Measurements from ENCODE around the gene HBB. TPM values are rescaled to one million over a fixed set of nuclear protein-coding genes. Genes with fewer than 3 reads are reported as not detected.

The HBB gene
- total and polyA plus RNA-seq, 5 donors = 3.0 to 190 (median 89.7) TPM

DNA sequence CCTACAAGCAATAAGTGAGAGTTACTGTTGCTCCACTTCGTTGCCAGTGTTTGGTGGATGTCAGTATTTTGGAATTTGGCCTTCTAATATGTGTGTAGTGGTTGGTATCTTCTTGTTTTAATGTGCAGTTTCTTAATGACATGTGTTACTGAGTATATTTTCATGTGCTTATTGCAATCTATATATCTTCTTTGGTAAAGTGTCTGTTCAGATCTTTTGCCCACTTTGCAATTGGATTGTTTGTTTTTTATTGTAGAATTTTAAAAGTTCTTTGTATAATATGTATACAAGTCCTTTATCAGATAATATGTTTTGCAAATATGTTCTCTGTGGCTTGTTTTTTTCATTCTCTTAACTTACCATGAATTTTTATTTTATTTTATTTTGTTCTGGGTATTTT, 34.1 kb downstream of the HBB start:
- H3K27ac ChIP-seq (ENCODE audit: low read length) = no peak overlapping the region
- ATAC-seq (no peak), DNase-seq (no peak)
- H3K4me3 ChIP-seq (ENCODE audit: low read length) = no peak overlapping the region
- no peaks in the 10 kb centered on the region for H3K9me3 ChIP-seq (ENCODE audit: control insufficient read depth, low read length)
- no peaks in the 10 kb centered on the region for H3K4me1 ChIP-seq (ENCODE audit: control insufficient read depth, insufficient read depth, low read length)
- H3K27me3 ChIP-seq (ENCODE audit: control insufficient read depth, insufficient read depth) = no peaks in the 10 kb centered on the region
- intact Hi-C loops (cut with DNase I) = no loop called here
- WGBS = 0% methylated on average over 1 of the region's 1 CpG

- Histone ChIP-seq H3K4me3 (ENCODE audit: low read length) (no peak overlapping the region), H3K27me3 (ENCODE audit: control insufficient read depth, insufficient read depth) (no peaks in the 10 kb centered on the region), H3K27ac (ENCODE audit: low read length) (no peak overlapping the region), H3K4me1 (ENCODE audit: control insufficient read depth, insufficient read depth, low read length) (no peaks in the 10 kb centered on the region), H3K9me3 (ENCODE audit: control insufficient read depth, low read length) (no peaks in the 10 kb centered on the region)
- ATAC-seq (no peak), DNase-seq (no peak)
- WGBS = 76% methylated on average over 2 of the region's 2 CpGs
- intact Hi-C loops (cut with DNase I) = no loop called here
Observed at GRCh38 chr11:5188201-5188600, 38.7 kb downstream of the HBB start.

GRCh38 chr11:5178046-5178837, 48.6 kb downstream of the HBB start:
- intact Hi-C loops (cut with DNase I) = no loop called here

More at GRCh38 chr11:5178046-5178837, 48.6 kb downstream of the HBB start:
- no peaks in the 10 kb centered on the region for H3K4me1 ChIP-seq (ENCODE audit: control insufficient read depth, insufficient read depth, low read length)
- no peak overlapping the region for H3K27ac ChIP-seq (ENCODE audit: low read length)
- WGBS = 80% methylated on average over 10 of the region's 10 CpGs
- no peaks in the 10 kb centered on the region for H3K27me3 ChIP-seq (ENCODE audit: control insufficient read depth, insufficient read depth)
- DNase-seq = no peak
- ATAC-seq = no peak
- H3K4me3 ChIP-seq (ENCODE audit: low read length) = no peak overlapping the region
- no peaks in the 10 kb centered on the region for H3K9me3 ChIP-seq (ENCODE audit: control insufficient read depth, low read length)

Other genes starting within 250 kb of the HBB start
- not detected for gene OR51L1, start 232.2 kb downstream of the HBB start, total RNA-seq
- gene OR51L1, start 232.2 kb downstream of the HBB start, polyA plus RNA-seq = not detected
- gene OR52J3, start 180.5 kb downstream of the HBB start, total RNA-seq = not detected
- not detected for gene OR52J3, start 180.5 kb downstream of the HBB start, polyA plus RNA-seq
- not detected for gene OR52E2, start 167.4 kb downstream of the HBB start, total RNA-seq
- gene OR52E2, start 167.4 kb downstream of the HBB start, polyA plus RNA-seq = not detected
- gene OR52E1, start 157.5 kb downstream of the HBB start, total RNA-seq = not detected
- not detected for gene OR52E1, start 157.5 kb downstream of the HBB start, polyA plus RNA-seq
- gene OR52A5, start 88.7 kb downstream of the HBB start, total RNA-seq = not detected
- not detected for gene OR52A5, start 88.7 kb downstream of the HBB start, polyA plus RNA-seq
- gene OR52A1, start 72.3 kb downstream of the HBB start, total RNA-seq = not detected
- not detected for gene OR52A1, start 72.3 kb downstream of the HBB start, polyA plus RNA-seq
- not detected for gene OR51V1, start 26.4 kb downstream of the HBB start, total RNA-seq
- not detected for gene OR51V1, start 26.4 kb downstream of the HBB start, polyA plus RNA-seq
- not detected for gene HBD, start 7.4 kb upstream of the HBB start, total RNA-seq
- not detected for gene HBD, start 7.4 kb upstream of the HBB start, polyA plus RNA-seq
- not detected for gene HBG1, start 22.8 kb upstream of the HBB start, total RNA-seq
- not detected for gene HBG1, start 22.8 kb upstream of the HBB start, polyA plus RNA-seq
- 1 to 10 TPM in 1 of 4 donors, under 1 TPM in 1, not detected in 2; 0.44 to 1.1 TPM for gene HBG2, start 27.7 kb upstream of the HBB start, total RNA-seq
- 0.27 TPM for gene HBG2, start 27.7 kb upstream of the HBB start, polyA plus RNA-seq
- gene HBE1, start 42.9 kb upstream of the HBB start, total RNA-seq = not detected
- 0.11 TPM for gene HBE1, start 42.9 kb upstream of the HBB start, polyA plus RNA-seq
- gene OR51B4, start 74.9 kb upstream of the HBB start, total RNA-seq = not detected
- gene OR51B4, start 74.9 kb upstream of the HBB start, polyA plus RNA-seq = not detected
- gene OR51B2, start 97.2 kb upstream of the HBB start, total RNA-seq = not detected
- gene OR51B2, start 97.2 kb upstream of the HBB start, polyA plus RNA-seq = not detected
- under 1 TPM in 1 of 4 donors, not detected in 3; 0.33 TPM for gene OR51B5, start 116.5 kb upstream of the HBB start, total RNA-seq
- gene OR51B5, start 116.5 kb upstream of the HBB start, polyA plus RNA-seq = 0.14 TPM
- gene OR51B6, start 124.4 kb upstream of the HBB start, total RNA-seq = not detected
- gene OR51B6, start 124.4 kb upstream of the HBB start, polyA plus RNA-seq = not detected
- not detected for gene OR51M1, start 156.7 kb upstream of the HBB start, total RNA-seq
- gene OR51M1, start 156.7 kb upstream of the HBB start, polyA plus RNA-seq = not detected
- gene OR51Q1, start 195.0 kb upstream of the HBB start, total RNA-seq = not detected
- gene OR51Q1, start 195.0 kb upstream of the HBB start, polyA plus RNA-seq = not detected
- not detected for gene OR51I1, start 214.4 kb upstream of the HBB start, total RNA-seq
- gene OR51I1, start 214.4 kb upstream of the HBB start, polyA plus RNA-seq = not detected
- not detected for gene OR51I2, start 222.3 kb upstream of the HBB start, total RNA-seq
- gene OR51I2, start 222.3 kb upstream of the HBB start, polyA plus RNA-seq = not detected